HepG2 (cell line): ENCODE measurements around the gene SPOPL. TPM values are rescaled to one million over a fixed set of nuclear protein-coding genes. Genes with fewer than 3 reads are reported as not detected.
A peak's percentile ranks its signal among the peaks of the same experiment; 100 is the strongest.

Experiments used
- ATM ChIP-seq: fragments of 450-650 bp; IDR thresholded peaks from 2 replicates; pipeline ENCODE4 v1.7.1; 2017; ENCODE audit warnings: mild to moderate bottlenecking, borderline replicate concordance
- BCL6 ChIP-seq: IDR thresholded peaks from 2 replicates; pipeline ENCODE4 v1.6.1; 2016; ENCODE audit warnings: missing genetic modification reagents, missing compliant biosample characterization
- HNF4G ChIP-seq, 2 experiments: sonication (generic) in 1 of 2; formaldehyde crosslinking in 1 of 2; IDR thresholded peaks; 2 replicates each; pipeline versions ENCODE4 v1.4.0 to v1.6.1; 2011 to 2020; ENCODE audit warnings: borderline replicate concordance in 2 of 2, low read depth in 2 of 2, mild to moderate bottlenecking in 2 of 2, low read length in 1 of 2, missing genetic modification reagents in 1 of 2, moderate library complexity in 1 of 2
- HOXA9 ChIP-seq: sonication (generic); formaldehyde crosslinking; IDR thresholded peaks from 2 replicates; pipeline ENCODE4 v1.8.1; 2022; ENCODE audit warnings: missing genetic modification reagents, mild to moderate bottlenecking, moderate library complexity, borderline replicate concordance
- IKZF4 ChIP-seq: sonication (generic); formaldehyde crosslinking; IDR thresholded peaks from 2 replicates; pipeline ENCODE4 v1.5.1; 2020; ENCODE audit warnings: borderline replicate concordance, mild to moderate bottlenecking, low read depth, missing genetic modification reagents; ENCODE audit errors: not compliant biosample characterization
- LCORL ChIP-seq, 2 experiments: fragments of 450-650 bp in 1 of 2; sonication (generic) in 1 of 2; formaldehyde crosslinking in 1 of 2; IDR thresholded peaks; 2 replicates each; pipeline versions ENCODE4 v1.5.0 to v1.6.1; 2017 to 2020; ENCODE audit warnings: antibody characterized with exemption in 1 of 2, missing genetic modification reagents in 1 of 2
- MTA1 ChIP-seq: sonication (generic); formaldehyde crosslinking; IDR thresholded peaks from 2 replicates; pipeline ENCODE4 v1.4.0; 2020; ENCODE audit warnings: missing genetic modification reagents, mild to moderate bottlenecking, borderline replicate concordance
- NFIC ChIP-seq: IDR thresholded peaks from 2 replicates; pipeline ENCODE4 v1.6.1; 2012; ENCODE audit warnings: mild to moderate bottlenecking, low read length, inconsistent platforms
- RFXAP ChIP-seq: sonication (generic); formaldehyde crosslinking; IDR thresholded peaks from 2 replicates; pipeline ENCODE4 v1.4.0; 2020; ENCODE audit warnings: missing genetic modification reagents, borderline replicate concordance
- SALL1 ChIP-seq: sonication (generic); formaldehyde crosslinking; IDR thresholded peaks from 2 replicates; pipeline ENCODE4 v1.8.0; 2022; ENCODE audit warnings: mild to moderate bottlenecking, missing genetic modification reagents
- THAP11 ChIP-seq: IDR thresholded peaks from 2 replicates; pipeline ENCODE4 v1.6.1; 2016; ENCODE audit warnings: missing biosample characterization, missing genetic modification reagents
- XRCC5 ChIP-seq: fragments of 200-400 bp; formaldehyde crosslinking; optimal IDR thresholded peaks from 2 replicates; pipeline ENCODE3; 2017; ENCODE audit warnings: mild to moderate bottlenecking, low read length
- ZNF549 ChIP-seq: sonication (generic); formaldehyde crosslinking; IDR thresholded peaks from 2 replicates; pipeline ENCODE4 v1.5.0; 2020; ENCODE audit warnings: missing genetic modification reagents
- ZNF644 ChIP-seq: IDR thresholded peaks from 2 replicates; pipeline ENCODE4 v1.6.1; 2016; ENCODE audit warnings: low read depth
- ZSCAN29 ChIP-seq: sonication (generic); formaldehyde crosslinking; conservative IDR thresholded peaks from 2 replicates; pipeline ENCODE4 v1.4.0; 2020; ENCODE audit warnings: mild to moderate bottlenecking, missing genetic modification reagents
- polyA plus RNA-seq, 8 experiments: library from polyadenylated mRNA; depleted of rRNA in 3 of 8; stranded (reverse) in 7 of 8; unstranded in 1 of 8; fragments of >200 nt; fragmentation: Illumina TruSeq in 4 of 8; extraction: Trizol in 4 of 8; gene quantifications; 2 replicates each; pipeline versions ENCODE4 v1.2.1 to v1.2.3, GENCODE V29; 2011 to 2016; ENCODE audit warnings: low read depth in 4 of 8, missing spikeins in 1 of 8, mixed read lengths in 1 of 8; ENCODE audit not compliant: insufficient read depth in 1 of 8
- total RNA-seq, 5 experiments: library from RNA; depleted of rRNA; stranded (reverse); fragments of >200 nt; fragmentation: Illumina TruSeq; extraction: Trizol; gene quantifications; 2 replicates each; pipeline ENCODE4 v1.2.3, GENCODE V29; 2016; ENCODE audit warnings: low read depth in 1 of 5
- TF ChIP-seq, protein P1 (sequence below): sonication (generic); formaldehyde crosslinking; IDR thresholded peaks from 2 replicates; pipeline ENCODE4 v1.9.0; 2021; ENCODE audit warnings: mild to moderate bottlenecking, missing genetic modification reagents
- TF ChIP-seq, protein P2 (sequence below): sonication (generic); formaldehyde crosslinking; IDR thresholded peaks from 2 replicates; pipeline ENCODE4 v1.5.1; 2020; ENCODE audit warnings: missing genetic modification reagents, mild to moderate bottlenecking, borderline replicate concordance
- TF ChIP-seq, protein P3 (sequence below): sonication (generic); formaldehyde crosslinking; IDR thresholded peaks from 2 replicates; pipeline ENCODE4 v1.4.0; 2020; ENCODE audit warnings: missing genetic modification reagents, borderline replicate concordance

Gene SPOPL
- total and polyA plus RNA-seq, 2 of the 13 experiments (the other 11 are each of a cell fraction or from before 2014, with no cell fraction given): 12.6 to 51.6 TPM

DNA sequence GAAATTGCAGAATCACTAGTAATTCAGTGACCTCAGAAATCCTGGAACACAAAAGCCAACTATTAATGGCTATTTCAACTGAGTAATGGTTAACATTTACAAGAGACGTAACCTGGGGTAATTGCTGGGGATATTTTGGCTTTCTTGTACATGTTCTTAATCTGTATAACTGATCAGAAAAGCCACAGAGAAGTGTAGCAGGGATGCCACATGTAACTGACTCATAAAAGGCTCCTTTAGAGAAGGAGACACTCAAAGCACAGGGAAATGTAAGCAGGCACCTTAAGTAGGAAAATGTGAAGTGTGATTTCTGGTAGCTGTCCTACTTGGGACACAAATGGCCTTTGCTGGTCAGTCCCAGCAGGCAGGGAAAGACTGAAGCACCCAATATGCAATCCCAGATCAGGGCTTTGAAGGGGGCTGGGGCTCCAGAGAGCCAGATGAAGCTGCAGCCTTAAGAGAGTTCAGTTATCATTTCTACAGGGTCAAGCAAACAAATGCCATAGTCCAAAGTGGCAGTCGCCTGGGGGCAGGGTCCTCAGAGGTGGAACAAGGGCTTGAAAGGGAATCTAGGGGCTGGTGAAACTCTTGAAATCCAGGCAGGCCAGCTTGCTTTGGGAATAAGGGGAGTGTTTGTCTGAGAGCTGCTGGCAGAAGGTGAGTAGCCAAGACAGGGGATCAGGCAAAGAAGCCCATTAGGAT lies 7.2 kb upstream of the SPOPL start (continued):
- TF ChIP-seq BCL6 (peak; percentile 60; the same call in 1 of the 2 replicates), ZNF644 (CRISPR knock-in tag) (peak; percentile 61; the same call in 1 of the 2 replicates), IKZF4 (CRISPR knock-in tag) (no peak), XRCC5 (peak; percentile 31), ZSCAN29 (CRISPR knock-in tag) (no peak), MTA1 (CRISPR knock-in tag) (peak; percentile 67), LCORL (IDR thresholded peaks at IDR 0.05) (no peak), LCORL (CRISPR knock-in tag; IDR thresholded peaks at IDR 0.05) (peak; percentile 28; the same call in 1 of the 2 replicates), NFIC (no peak), HOXA9 (no peak), RFXAP (CRISPR knock-in tag) (no peak), HNF4G (IDR thresholded peaks at IDR 0.05; ENCODE audit: borderline replicate concordance, low read depth, low read length) (peak; percentile 82; the same call in 1 of the 2 replicates), HNF4G (CRISPR knock-in tag; IDR thresholded peaks at IDR 0.05; ENCODE audit: borderline replicate concordance, low read depth) (no peak), SALL1 (CRISPR knock-in tag) (peak; percentile 95), THAP11 (CRISPR knock-in tag) (0 out of 2 replicates have a peak, but pooled peaks have one; percentile 11), ATM (no peak), ZNF549 (CRISPR knock-in tag) (no peak)
- TF ChIP-seq, protein P1, sequence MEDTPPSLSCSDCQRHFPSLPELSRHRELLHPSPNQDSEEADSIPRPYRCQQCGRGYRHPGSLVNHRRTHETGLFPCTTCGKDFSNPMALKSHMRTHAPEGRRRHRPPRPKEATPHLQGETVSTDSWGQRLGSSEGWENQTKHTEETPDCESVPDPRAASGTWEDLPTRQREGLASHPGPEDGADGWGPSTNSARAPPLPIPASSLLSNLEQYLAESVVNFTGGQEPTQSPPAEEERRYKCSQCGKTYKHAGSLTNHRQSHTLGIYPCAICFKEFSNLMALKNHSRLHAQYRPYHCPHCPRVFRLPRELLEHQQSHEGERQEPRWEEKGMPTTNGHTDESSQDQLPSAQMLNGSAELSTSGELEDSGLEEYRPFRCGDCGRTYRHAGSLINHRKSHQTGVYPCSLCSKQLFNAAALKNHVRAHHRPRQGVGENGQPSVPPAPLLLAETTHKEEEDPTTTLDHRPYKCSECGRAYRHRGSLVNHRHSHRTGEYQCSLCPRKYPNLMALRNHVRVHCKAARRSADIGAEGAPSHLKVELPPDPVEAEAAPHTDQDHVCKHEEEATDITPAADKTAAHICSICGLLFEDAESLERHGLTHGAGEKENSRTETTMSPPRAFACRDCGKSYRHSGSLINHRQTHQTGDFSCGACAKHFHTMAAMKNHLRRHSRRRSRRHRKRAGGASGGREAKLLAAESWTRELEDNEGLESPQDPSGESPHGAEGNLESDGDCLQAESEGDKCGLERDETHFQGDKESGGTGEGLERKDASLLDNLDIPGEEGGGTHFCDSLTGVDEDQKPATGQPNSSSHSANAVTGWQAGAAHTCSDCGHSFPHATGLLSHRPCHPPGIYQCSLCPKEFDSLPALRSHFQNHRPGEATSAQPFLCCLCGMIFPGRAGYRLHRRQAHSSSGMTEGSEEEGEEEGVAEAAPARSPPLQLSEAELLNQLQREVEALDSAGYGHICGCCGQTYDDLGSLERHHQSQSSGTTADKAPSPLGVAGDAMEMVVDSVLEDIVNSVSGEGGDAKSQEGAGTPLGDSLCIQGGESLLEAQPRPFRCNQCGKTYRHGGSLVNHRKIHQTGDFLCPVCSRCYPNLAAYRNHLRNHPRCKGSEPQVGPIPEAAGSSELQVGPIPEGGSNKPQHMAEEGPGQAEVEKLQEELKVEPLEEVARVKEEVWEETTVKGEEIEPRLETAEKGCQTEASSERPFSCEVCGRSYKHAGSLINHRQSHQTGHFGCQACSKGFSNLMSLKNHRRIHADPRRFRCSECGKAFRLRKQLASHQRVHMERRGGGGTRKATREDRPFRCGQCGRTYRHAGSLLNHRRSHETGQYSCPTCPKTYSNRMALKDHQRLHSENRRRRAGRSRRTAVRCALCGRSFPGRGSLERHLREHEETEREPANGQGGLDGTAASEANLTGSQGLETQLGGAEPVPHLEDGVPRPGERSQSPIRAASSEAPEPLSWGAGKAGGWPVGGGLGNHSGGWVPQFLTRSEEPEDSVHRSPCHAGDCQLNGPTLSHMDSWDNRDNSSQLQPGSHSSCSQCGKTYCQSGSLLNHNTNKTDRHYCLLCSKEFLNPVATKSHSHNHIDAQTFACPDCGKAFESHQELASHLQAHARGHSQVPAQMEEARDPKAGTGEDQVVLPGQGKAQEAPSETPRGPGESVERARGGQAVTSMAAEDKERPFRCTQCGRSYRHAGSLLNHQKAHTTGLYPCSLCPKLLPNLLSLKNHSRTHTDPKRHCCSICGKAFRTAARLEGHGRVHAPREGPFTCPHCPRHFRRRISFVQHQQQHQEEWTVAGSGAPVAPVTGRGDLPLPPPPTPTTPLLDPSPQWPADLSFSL (CRISPR knock-in tag): no peak
- TF ChIP-seq, protein P2, sequence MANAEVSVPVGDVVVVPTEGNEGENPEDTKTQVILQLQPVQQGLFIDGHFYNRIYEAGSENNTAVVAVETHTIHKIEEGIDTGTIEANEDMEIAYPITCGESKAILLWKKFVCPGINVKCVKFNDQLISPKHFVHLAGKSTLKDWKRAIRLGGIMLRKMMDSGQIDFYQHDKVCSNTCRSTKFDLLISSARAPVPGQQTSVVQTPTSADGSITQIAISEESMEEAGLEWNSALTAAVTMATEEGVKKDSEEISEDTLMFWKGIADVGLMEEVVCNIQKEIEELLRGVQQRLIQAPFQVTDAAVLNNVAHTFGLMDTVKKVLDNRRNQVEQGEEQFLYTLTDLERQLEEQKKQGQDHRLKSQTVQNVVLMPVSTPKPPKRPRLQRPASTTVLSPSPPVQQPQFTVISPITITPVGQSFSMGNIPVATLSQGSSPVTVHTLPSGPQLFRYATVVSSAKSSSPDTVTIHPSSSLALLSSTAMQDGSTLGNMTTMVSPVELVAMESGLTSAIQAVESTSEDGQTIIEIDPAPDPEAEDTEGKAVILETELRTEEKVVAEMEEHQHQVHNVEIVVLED (CRISPR knock-in tag): no peak
- TF ChIP-seq, protein P3, sequence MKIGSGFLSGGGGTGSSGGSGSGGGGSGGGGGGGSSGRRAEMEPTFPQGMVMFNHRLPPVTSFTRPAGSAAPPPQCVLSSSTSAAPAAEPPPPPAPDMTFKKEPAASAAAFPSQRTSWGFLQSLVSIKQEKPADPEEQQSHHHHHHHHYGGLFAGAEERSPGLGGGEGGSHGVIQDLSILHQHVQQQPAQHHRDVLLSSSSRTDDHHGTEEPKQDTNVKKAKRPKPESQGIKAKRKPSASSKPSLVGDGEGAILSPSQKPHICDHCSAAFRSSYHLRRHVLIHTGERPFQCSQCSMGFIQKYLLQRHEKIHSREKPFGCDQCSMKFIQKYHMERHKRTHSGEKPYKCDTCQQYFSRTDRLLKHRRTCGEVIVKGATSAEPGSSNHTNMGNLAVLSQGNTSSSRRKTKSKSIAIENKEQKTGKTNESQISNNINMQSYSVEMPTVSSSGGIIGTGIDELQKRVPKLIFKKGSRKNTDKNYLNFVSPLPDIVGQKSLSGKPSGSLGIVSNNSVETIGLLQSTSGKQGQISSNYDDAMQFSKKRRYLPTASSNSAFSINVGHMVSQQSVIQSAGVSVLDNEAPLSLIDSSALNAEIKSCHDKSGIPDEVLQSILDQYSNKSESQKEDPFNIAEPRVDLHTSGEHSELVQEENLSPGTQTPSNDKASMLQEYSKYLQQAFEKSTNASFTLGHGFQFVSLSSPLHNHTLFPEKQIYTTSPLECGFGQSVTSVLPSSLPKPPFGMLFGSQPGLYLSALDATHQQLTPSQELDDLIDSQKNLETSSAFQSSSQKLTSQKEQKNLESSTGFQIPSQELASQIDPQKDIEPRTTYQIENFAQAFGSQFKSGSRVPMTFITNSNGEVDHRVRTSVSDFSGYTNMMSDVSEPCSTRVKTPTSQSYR (CRISPR knock-in tag): peak; percentile 78
